Liver (tissue), 3 donors: ENCODE results near the gene HOXA3.

Source experiments
- ATF3 ChIP-seq: IDR thresholded peaks from 2 replicates; pipeline ENCODE4 v1.6.1; 2016; ENCODE audit warnings: antibody characterized with exemption
- CTCF ChIP-seq: fragments of 150-350 bp; IDR thresholded peaks from 2 replicates; pipeline ENCODE4 v1.5.1; 2017; ENCODE audit warnings: improper control_type of control experiment, low read depth, low read length; ENCODE audit not compliant: missing input control
- EGR1 ChIP-seq, 2 donors: IDR thresholded peaks; 2 replicates each; pipeline ENCODE4 v1.6.1; 2016 to 2018; ENCODE audit warnings: antibody characterized with exemption in 2 of 2, low read depth in 2 of 2
- FOXA1 ChIP-seq: IDR thresholded peaks from 2 replicates; pipeline ENCODE4 v1.6.1; 2016; ENCODE audit warnings: antibody characterized with exemption
- GABPA ChIP-seq, 2 donors: IDR thresholded peaks in 1 of 2; conservative IDR thresholded peaks in 1 of 2; 2 replicates each; pipeline ENCODE4 v1.6.1; 2016; ENCODE audit warnings: antibody characterized with exemption in 2 of 2, mild to moderate bottlenecking in 1 of 2, moderate library complexity in 1 of 2
- MAX ChIP-seq: IDR thresholded peaks from 2 replicates; pipeline ENCODE4 v1.6.1; 2016; ENCODE audit warnings: antibody characterized with exemption
- NR2F2 ChIP-seq: IDR thresholded peaks from 2 replicates; pipeline ENCODE4 v1.6.1; 2016; ENCODE audit warnings: antibody characterized with exemption
- RAD21 ChIP-seq, 2 donors: IDR thresholded peaks; 2 replicates each; pipeline ENCODE4 v1.6.1; 2016; ENCODE audit warnings: antibody characterized with exemption in 2 of 2, mild to moderate bottlenecking in 2 of 2
- REST ChIP-seq: IDR thresholded peaks from 2 replicates; pipeline ENCODE4 v1.6.1; 2016; ENCODE audit warnings: antibody characterized with exemption, mild to moderate bottlenecking
- SP1 ChIP-seq: IDR thresholded peaks from 2 replicates; pipeline ENCODE4 v1.6.1; 2018; ENCODE audit warnings: antibody characterized with exemption, mild to moderate bottlenecking
- TAF1 ChIP-seq: conservative IDR thresholded peaks from 2 replicates; pipeline ENCODE4 v1.6.1; 2016; ENCODE audit warnings: antibody characterized with exemption, mild to moderate bottlenecking
- YY1 ChIP-seq: IDR thresholded peaks from 2 replicates; pipeline ENCODE4 v1.6.1; 2016; ENCODE audit warnings: antibody characterized with exemption, mild to moderate bottlenecking
- donor health status: healthy.
- donor health status: healthy.

- no peak for TF ChIP-seq REST
- TF ChIP-seq RAD21 (IDR thresholded peaks at IDR 0.05), result no peak
- no peak for TF ChIP-seq TAF1
- TF ChIP-seq CTCF, result no peak
- TF ChIP-seq FOXA1, result no peak
- TF ChIP-seq NR2F2, result no peak
- no peak for TF ChIP-seq MAX
- no peak for TF ChIP-seq GABPA (IDR thresholded peaks at IDR 0.05 in 1 of 2, conservative IDR thresholded peaks at IDR 0.05 in 1 of 2)
- TF ChIP-seq SP1, result no peak
- TF ChIP-seq EGR1 (IDR thresholded peaks at IDR 0.05; ENCODE audit: low read depth in 2 of 2), result no peak
- no peak for TF ChIP-seq ATF3
- TF ChIP-seq YY1, result no peak
Measured at GRCh38 chr7:27185013-27185853, 32.9 kb upstream of the HOXA3 start, which contains the start of gene HOXA11.
